ENCODE data around the gene TBC1D30.

TBC1D30 gene

GRCh38 chr12:64808110-64808509 is 16.3 kb upstream of the TBC1D30 start (continued):
- no peak for TF ChIP-seq POU6F1 (CRISPR knock-in tag; IDR thresholded peaks at IDR 0.05; ENCODE audit: borderline replicate concordance, low read depth)
- no peak for TF ChIP-seq ARNTL (CRISPR knock-in tag; IDR thresholded peaks at IDR 0.05; ENCODE audit: borderline replicate concordance, low read depth)
- no peak for TF ChIP-seq RARB (CRISPR knock-in tag; IDR thresholded peaks at IDR 0.05)
- TF ChIP-seq OSR1 (CRISPR knock-in tag; IDR thresholded peaks at IDR 0.05), result no peak
- TF ChIP-seq CSDC2 (CRISPR knock-in tag; IDR thresholded peaks at IDR 0.05), result no peak
- TF ChIP-seq PATZ1 (CRISPR knock-in tag; IDR thresholded peaks at IDR 0.05; ENCODE audit: borderline replicate concordance), result no peak

GRCh38 chr12:64810831-64811230 is 13.6 kb upstream of the TBC1D30 start:
- no peak for ATAC-seq
- TF ChIP-seq TCF4 (CRISPR knock-in tag; IDR thresholded peaks at IDR 0.05; ENCODE audit: borderline replicate concordance), result no peak

- TF ChIP-seq RARB (CRISPR knock-in tag; IDR thresholded peaks at IDR 0.05), result no peak
- TF ChIP-seq CREB5 (CRISPR knock-in tag; IDR thresholded peaks at IDR 0.05; ENCODE audit: low read depth), result no peak
- TF ChIP-seq SNAI2 (CRISPR knock-in tag; IDR thresholded peaks at IDR 0.05), result no peak
- TF ChIP-seq CSRNP3 (CRISPR knock-in tag; IDR thresholded peaks at IDR 0.05), result no peak
- no peak for TF ChIP-seq ZNF8 (CRISPR knock-in tag; IDR thresholded peaks at IDR 0.05)
- no peak for TF ChIP-seq ZFP3 (CRISPR knock-in tag; IDR thresholded peaks at IDR 0.05)
- TF ChIP-seq CSDC2 (CRISPR knock-in tag; IDR thresholded peaks at IDR 0.05), result no peak
- TF ChIP-seq PATZ1 (CRISPR knock-in tag; IDR thresholded peaks at IDR 0.05; ENCODE audit: borderline replicate concordance), result no peak
- no peak for TF ChIP-seq TOX (CRISPR knock-in tag; IDR thresholded peaks at IDR 0.05; ENCODE audit: borderline replicate concordance)
- TF ChIP-seq GLIS3 (CRISPR knock-in tag; IDR thresholded peaks at IDR 0.05), result no peak
- no peak for TF ChIP-seq PPARA (CRISPR knock-in tag; IDR thresholded peaks at IDR 0.05; ENCODE audit: borderline replicate concordance)
- TF ChIP-seq ZNF565 (CRISPR knock-in tag; conservative IDR thresholded peaks at IDR 0.05; ENCODE audit: low read depth), result no peak
- TF ChIP-seq BACH2 (CRISPR knock-in tag; IDR thresholded peaks at IDR 0.05; ENCODE audit: borderline replicate concordance), result no peak
- TF ChIP-seq ZNF70 (CRISPR knock-in tag; IDR thresholded peaks at IDR 0.05), result no peak
- ATAC-seq, result no peak
Observed at GRCh38 chr12:64813723-64814122, 10.7 kb upstream of the TBC1D30 start.

GRCh38 chr12:64814432-64814831 is 10.0 kb upstream of the TBC1D30 start:
- no peak for ATAC-seq
- no peak for TF ChIP-seq ARNTL (CRISPR knock-in tag; IDR thresholded peaks at IDR 0.05; ENCODE audit: borderline replicate concordance, low read depth)
- no peak for TF ChIP-seq ZFP30 (CRISPR knock-in tag; IDR thresholded peaks at IDR 0.05)
- no peak for TF ChIP-seq CSDC2 (CRISPR knock-in tag; IDR thresholded peaks at IDR 0.05)
- no peak for TF ChIP-seq ISL1 (CRISPR knock-in tag; IDR thresholded peaks at IDR 0.05)
- TF ChIP-seq ZNF565 (CRISPR knock-in tag; conservative IDR thresholded peaks at IDR 0.05; ENCODE audit: low read depth), result no peak
- TF ChIP-seq GLIS3 (CRISPR knock-in tag; IDR thresholded peaks at IDR 0.05), result no peak
- no peak for TF ChIP-seq ZNF70 (CRISPR knock-in tag; IDR thresholded peaks at IDR 0.05)
- no peak for TF ChIP-seq ZC3H10 (CRISPR knock-in tag; IDR thresholded peaks at IDR 0.05)
- no peak for TF ChIP-seq ESRRG (CRISPR knock-in tag; IDR thresholded peaks at IDR 0.05)
- TF ChIP-seq POU6F1 (CRISPR knock-in tag; IDR thresholded peaks at IDR 0.05; ENCODE audit: borderline replicate concordance, low read depth), result no peak
- no peak for TF ChIP-seq RARB (CRISPR knock-in tag; IDR thresholded peaks at IDR 0.05)
